ENCODE measurements around the gene SAP130. TPM values are rescaled to one million over a fixed set of nuclear protein-coding genes. Genes with fewer than 3 reads are reported as not detected.

The SAP130 gene
- polyA plus RNA-seq, 1 donor (not counting 4 experiments of a cell fraction or from before 2014, with no cell fraction given), result 11.6 TPM

GRCh38 chr2:128043041-128043440 is 15.2 kb upstream of the SAP130 start:
- Histone ChIP-seq H2AFZ (ENCODE audit: control insufficient read depth, low read length) (no peak overlapping the region), H3K27ac (ENCODE audit: control insufficient read depth, insufficient read depth, low read length) (no peak overlapping the region), H3K4me1 (ENCODE audit: control insufficient read depth, extremely low read depth, insufficient read depth, low read length) (no peaks in the 10 kb centered on the region), H3K9me1 (ENCODE audit: control insufficient read depth, extremely low read depth, insufficient read depth, low read length) (no peaks in the 10 kb centered on the region), H4K20me1 (ENCODE audit: control insufficient read depth, extremely low read depth, insufficient read depth, low read length) (no peaks in the 10 kb centered on the region), H3K4me2 (ENCODE audit: control insufficient read depth, extremely low read depth, insufficient read depth, low read depth, low read length) (no peak overlapping the region), H3K4me3 (ENCODE audit: control insufficient read depth in 2 of 3, extremely low read depth in 1 of 3, insufficient read depth in 2 of 3, low read depth in 1 of 3, low read length in 3 of 3) (no peak overlapping the region), H3K79me2 (ENCODE audit: control insufficient read depth, insufficient read depth, low read length) (no peaks in the 10 kb centered on the region), H3K9ac (ENCODE audit: control insufficient read depth, extremely low read depth, insufficient read depth, low read length) (no peak overlapping the region), H3K27me3 (ENCODE audit: control insufficient read depth, extremely low read depth, insufficient read depth, low read length) (no peaks in the 10 kb centered on the region), H3K36me3 (ENCODE audit: control insufficient read depth in 2 of 2, extremely low read depth in 1 of 2, insufficient read depth in 2 of 2, low read length in 2 of 2) (no peaks in the 10 kb centered on the region), H3K9me3 (ENCODE audit: control insufficient read depth, low read depth, low read length) (no peaks in the 10 kb centered on the region)
- DNase-seq (ENCODE audit: low read depth, low spot score), result no peak
- dilution Hi-C loops (cut with MboI; ENCODE audit: extremely low pct_ligation_motif_present, low sequenced_read_pairs), result no loop called here
- no peak for FAIRE-seq
- TF ChIP-seq EZH2 (IDR thresholded peaks at IDR 0.05; ENCODE audit: low read length), result no peak
- TF ChIP-seq, protein P1, sequence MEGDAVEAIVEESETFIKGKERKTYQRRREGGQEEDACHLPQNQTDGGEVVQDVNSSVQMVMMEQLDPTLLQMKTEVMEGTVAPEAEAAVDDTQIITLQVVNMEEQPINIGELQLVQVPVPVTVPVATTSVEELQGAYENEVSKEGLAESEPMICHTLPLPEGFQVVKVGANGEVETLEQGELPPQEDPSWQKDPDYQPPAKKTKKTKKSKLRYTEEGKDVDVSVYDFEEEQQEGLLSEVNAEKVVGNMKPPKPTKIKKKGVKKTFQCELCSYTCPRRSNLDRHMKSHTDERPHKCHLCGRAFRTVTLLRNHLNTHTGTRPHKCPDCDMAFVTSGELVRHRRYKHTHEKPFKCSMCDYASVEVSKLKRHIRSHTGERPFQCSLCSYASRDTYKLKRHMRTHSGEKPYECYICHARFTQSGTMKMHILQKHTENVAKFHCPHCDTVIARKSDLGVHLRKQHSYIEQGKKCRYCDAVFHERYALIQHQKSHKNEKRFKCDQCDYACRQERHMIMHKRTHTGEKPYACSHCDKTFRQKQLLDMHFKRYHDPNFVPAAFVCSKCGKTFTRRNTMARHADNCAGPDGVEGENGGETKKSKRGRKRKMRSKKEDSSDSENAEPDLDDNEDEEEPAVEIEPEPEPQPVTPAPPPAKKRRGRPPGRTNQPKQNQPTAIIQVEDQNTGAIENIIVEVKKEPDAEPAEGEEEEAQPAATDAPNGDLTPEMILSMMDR (optimal IDR thresholded peaks at IDR 0.05 in 1 of 3, IDR thresholded peaks at IDR 0.05 in 1 of 3, conservative IDR thresholded peaks at IDR 0.05 in 1 of 3; ENCODE audit: extremely low read depth in 1 of 3, insufficient read depth in 2 of 3, low read length in 3 of 3), result no peak

DNA sequence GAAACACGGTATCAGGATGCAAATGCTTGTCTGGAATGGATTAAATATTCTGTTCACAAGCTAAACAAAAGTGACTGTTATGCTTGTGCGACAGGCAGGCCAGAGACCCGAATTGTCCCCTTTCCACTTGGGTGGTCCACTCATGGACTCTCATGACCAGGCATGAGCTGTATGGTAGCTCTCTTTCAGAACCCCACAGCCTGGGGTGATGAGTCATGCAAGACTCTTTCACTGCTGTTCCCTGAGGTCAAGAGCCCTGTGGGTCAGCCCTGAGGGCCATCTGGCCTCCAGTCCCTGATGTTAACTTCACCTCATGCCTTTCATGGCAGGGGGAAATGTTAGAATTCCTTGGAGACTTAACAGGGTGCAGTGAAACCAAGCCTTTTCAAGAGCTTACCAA is 13.7 kb upstream of the SAP130 start:
- DNase-seq (ENCODE audit: low read depth, low spot score), result no peak
- no peak overlapping the region for H3K4me2 ChIP-seq (ENCODE audit: control insufficient read depth, extremely low read depth, insufficient read depth, low read depth, low read length)
- FAIRE-seq, result no peak
- no peaks in the 10 kb centered on the region for H3K27me3 ChIP-seq (ENCODE audit: control insufficient read depth, extremely low read depth, insufficient read depth, low read length)
- dilution Hi-C loops (cut with MboI; ENCODE audit: extremely low pct_ligation_motif_present, low sequenced_read_pairs), result no loop called here
- H3K4me3 ChIP-seq (ENCODE audit: control insufficient read depth in 2 of 3, extremely low read depth in 1 of 3, insufficient read depth in 2 of 3, low read depth in 1 of 3, low read length in 3 of 3), result no peak overlapping the region
- no peak overlapping the region for H2AFZ ChIP-seq (ENCODE audit: control insufficient read depth, low read length)
- H3K79me2 ChIP-seq (ENCODE audit: control insufficient read depth, insufficient read depth, low read length), result no peaks in the 10 kb centered on the region
- no peaks in the 10 kb centered on the region for H3K9me1 ChIP-seq (ENCODE audit: control insufficient read depth, extremely low read depth, insufficient read depth, low read length)
- no peaks in the 10 kb centered on the region for H3K4me1 ChIP-seq (ENCODE audit: control insufficient read depth, extremely low read depth, insufficient read depth, low read length)
- no peak for TF ChIP-seq EZH2 (IDR thresholded peaks at IDR 0.05; ENCODE audit: low read length)
- TF ChIP-seq, protein P1 (optimal IDR thresholded peaks at IDR 0.05 in 1 of 3, IDR thresholded peaks at IDR 0.05 in 1 of 3, conservative IDR thresholded peaks at IDR 0.05 in 1 of 3; ENCODE audit: extremely low read depth in 1 of 3, insufficient read depth in 2 of 3, low read length in 3 of 3), result no peak
- no peaks in the 10 kb centered on the region for H3K36me3 ChIP-seq (ENCODE audit: control insufficient read depth in 2 of 2, extremely low read depth in 1 of 2, insufficient read depth in 2 of 2, low read length in 2 of 2)
- H3K27ac ChIP-seq (ENCODE audit: control insufficient read depth, insufficient read depth, low read length), result no peak overlapping the region
- H3K9ac ChIP-seq (ENCODE audit: control insufficient read depth, extremely low read depth, insufficient read depth, low read length), result no peak overlapping the region
- H4K20me1 ChIP-seq (ENCODE audit: control insufficient read depth, extremely low read depth, insufficient read depth, low read length), result no peaks in the 10 kb centered on the region
- peaks cover 7% of the 10 kb centered on the region for H3K9me3 ChIP-seq (ENCODE audit: control insufficient read depth, low read depth, low read length)

Data from keratinocyte (primary cell).